Sigmoid colon (tissue), 4 donors: ENCODE results near the gene ARL10.

ENCODE experiments used
- POLR2AphosphoS5 ChIP-seq, 4 donors: sonication (generic); formaldehyde crosslinking; IDR thresholded peaks; one replicate each; pipeline ENCODE4 v1.6.1; 2017; ENCODE audit warnings: antibody characterized with exemption in 4 of 4
- TF ChIP-seq, protein P1 (sequence below), 4 experiments: fragments of 450-650 bp in 3 of 4; fragments of 200-600 bp in 1 of 4; IDR thresholded peaks; one replicate each; pipeline ENCODE4 v1.5.1; 2016 to 2019; ENCODE audit warnings: antibody characterized with exemption in 4 of 4, mild to moderate bottlenecking in 3 of 4, moderate library complexity in 2 of 4

GRCh38 chr5:176379881-176380280 is 14.6 kb downstream of the ARL10 start:
- TF ChIP-seq, protein P1, sequence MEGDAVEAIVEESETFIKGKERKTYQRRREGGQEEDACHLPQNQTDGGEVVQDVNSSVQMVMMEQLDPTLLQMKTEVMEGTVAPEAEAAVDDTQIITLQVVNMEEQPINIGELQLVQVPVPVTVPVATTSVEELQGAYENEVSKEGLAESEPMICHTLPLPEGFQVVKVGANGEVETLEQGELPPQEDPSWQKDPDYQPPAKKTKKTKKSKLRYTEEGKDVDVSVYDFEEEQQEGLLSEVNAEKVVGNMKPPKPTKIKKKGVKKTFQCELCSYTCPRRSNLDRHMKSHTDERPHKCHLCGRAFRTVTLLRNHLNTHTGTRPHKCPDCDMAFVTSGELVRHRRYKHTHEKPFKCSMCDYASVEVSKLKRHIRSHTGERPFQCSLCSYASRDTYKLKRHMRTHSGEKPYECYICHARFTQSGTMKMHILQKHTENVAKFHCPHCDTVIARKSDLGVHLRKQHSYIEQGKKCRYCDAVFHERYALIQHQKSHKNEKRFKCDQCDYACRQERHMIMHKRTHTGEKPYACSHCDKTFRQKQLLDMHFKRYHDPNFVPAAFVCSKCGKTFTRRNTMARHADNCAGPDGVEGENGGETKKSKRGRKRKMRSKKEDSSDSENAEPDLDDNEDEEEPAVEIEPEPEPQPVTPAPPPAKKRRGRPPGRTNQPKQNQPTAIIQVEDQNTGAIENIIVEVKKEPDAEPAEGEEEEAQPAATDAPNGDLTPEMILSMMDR (IDR thresholded peaks at IDR 0.05) = no peak
- no peak for TF ChIP-seq POLR2AphosphoS5 (IDR thresholded peaks at IDR 0.05)
